Measurements from ENCODE around the gene PTPN12. TPM values are rescaled to one million over a fixed set of nuclear protein-coding genes. Genes with fewer than 3 reads are reported as not detected.

PTPN12 gene
- total and polyA plus RNA-seq, 2 donors from 2014 or later: 19.2 to 83.1 TPM

DNA sequence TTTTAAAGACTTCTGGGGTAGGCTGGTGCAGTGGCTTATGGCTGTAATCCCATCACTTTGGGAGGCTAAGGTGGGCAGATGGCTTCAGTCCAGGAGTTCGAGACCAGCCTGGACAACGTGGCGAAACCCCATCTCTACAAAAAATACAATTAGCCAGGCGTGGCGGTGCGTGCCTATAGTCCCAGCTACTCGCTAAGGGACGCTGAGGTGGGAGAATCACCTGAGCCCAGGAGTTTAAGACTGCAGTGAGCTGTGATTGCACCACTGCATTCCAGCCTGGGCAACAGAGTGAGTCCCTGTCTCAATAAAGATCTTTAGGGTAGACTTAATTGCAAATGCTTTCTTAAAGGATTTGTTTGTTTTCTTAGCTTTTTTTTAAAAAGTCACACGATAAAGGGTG is 29.3 kb downstream of the PTPN12 start:
- Histone ChIP-seq H3K4me3 (ENCODE audit: low read length in 3 of 3) (no peak overlapping the region), H3K27ac (ENCODE audit: low read depth in 2 of 2, low read length in 2 of 2) (no peak overlapping the region), H3K4me1 (ENCODE audit: control insufficient read depth in 2 of 3, insufficient read depth in 2 of 3, low read depth in 1 of 3, low read length in 3 of 3) (peaks cover 3 to 6% (median 3%) of the 10 kb centered on the region in 3 donors), H3K9me3 (ENCODE audit: control insufficient read depth in 2 of 3, insufficient read depth in 1 of 3, low read length in 3 of 3) (no peaks in the 10 kb centered on the region), H3K9ac (ENCODE audit: low read length in 3 of 3) (no peak overlapping the region), H3K27me3 (ENCODE audit: control insufficient read depth, insufficient read depth, low read length) (no peaks in the 10 kb centered on the region), H3K36me3 (ENCODE audit: control insufficient read depth in 2 of 3, insufficient read depth in 3 of 3, low read length in 3 of 3) (no peaks in the 10 kb centered on the region)
- intact Hi-C loops (cut with DNase I): no loop called here
- FAIRE-seq (no peak), DNase-seq (no peak)
- no peak for TF ChIP-seq CTCF (IDR thresholded peaks at IDR 0.05; ENCODE audit: borderline replicate concordance, extremely low read depth, insufficient read depth)

DNA sequence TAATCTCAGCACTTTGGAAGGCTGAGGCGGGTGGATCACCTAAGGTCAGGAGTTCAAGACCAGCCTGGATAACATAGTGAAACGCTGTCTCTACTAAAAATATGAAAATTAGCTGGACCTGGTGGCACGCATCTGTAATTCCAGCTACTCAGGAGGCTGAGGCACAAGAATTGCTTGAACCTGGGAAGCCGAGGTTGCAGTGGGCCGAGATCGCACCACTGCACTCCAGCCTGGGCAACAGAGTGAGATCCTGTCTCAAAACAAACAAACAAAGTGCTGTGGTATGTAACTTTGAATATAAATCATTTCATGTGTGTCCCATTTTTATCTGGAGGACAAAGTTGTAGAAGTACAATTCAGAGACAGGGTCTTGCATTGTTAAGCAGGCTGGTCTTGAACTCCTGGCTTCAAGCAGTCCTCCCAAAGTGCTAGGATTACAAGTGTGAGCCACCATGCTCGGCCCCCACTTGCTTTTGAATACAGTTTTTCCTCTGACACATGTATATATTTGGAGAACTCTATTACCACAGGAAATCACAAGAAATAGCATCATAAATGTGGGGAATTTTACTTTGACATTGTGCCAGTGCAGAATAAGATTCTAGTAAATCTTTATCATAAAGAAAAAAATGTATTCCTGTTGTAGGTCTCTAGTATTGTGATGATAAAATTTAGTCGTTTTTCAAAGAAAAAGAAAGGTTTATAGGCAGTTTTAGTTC is 32.6 kb downstream of the PTPN12 start:
- Histone ChIP-seq H3K36me3 (ENCODE audit: control insufficient read depth in 2 of 3, insufficient read depth in 3 of 3, low read length in 3 of 3) (peaks cover 0 to 5% (median 5%) of the 10 kb centered on the region in 3 donors), H3K4me3 (ENCODE audit: low read length in 3 of 3) (no peak overlapping the region), H3K4me1 (ENCODE audit: control insufficient read depth in 2 of 3, insufficient read depth in 2 of 3, low read depth in 1 of 3, low read length in 3 of 3) (peaks cover 3 to 6% (median 3%) of the 10 kb centered on the region in 3 donors), H3K9me3 (ENCODE audit: control insufficient read depth in 2 of 3, insufficient read depth in 1 of 3, low read length in 3 of 3) (no peaks in the 10 kb centered on the region), H3K27me3 (ENCODE audit: control insufficient read depth, insufficient read depth, low read length) (no peaks in the 10 kb centered on the region), H3K9ac (ENCODE audit: low read length in 3 of 3) (no peak overlapping the region), H3K27ac (ENCODE audit: low read depth in 2 of 2, low read length in 2 of 2) (no peak overlapping the region)
- DNase-seq (no peak), FAIRE-seq (no peak)
- intact Hi-C loops (cut with DNase I): no loop called here
- TF ChIP-seq CTCF (IDR thresholded peaks at IDR 0.05; ENCODE audit: borderline replicate concordance, extremely low read depth, insufficient read depth): no peak

DNA sequence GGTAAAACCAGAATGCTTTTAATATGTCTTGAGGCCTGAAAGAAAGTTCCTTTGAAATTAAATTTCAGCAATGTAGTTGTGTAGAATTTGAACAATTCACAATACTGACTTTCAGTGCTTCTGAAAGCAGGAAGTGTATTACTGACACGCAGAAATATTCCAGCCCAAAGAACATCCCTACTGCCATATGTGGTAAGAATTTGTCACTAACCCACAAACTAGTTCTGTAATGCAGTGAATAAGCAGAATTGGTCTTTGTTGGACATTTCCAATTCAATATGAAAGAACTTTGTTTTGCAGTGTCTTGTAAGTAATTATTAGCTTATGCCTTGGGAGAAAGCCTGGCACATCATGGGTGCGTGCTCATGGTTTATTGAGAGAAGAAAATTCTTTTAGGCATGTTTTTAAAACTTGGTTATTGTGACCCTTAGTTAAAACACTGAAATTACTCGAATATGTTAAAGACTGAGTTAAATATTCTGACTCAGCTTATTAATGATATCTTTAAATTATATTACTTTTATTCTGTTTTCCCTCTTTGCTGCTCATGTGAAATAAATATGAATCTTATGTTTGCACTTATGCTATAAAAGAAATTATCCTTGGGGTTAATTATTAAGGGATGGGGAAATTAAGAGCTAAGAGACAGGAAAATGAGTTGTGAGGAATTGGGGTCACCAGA is 33.4 kb downstream of the PTPN12 start:
- intact Hi-C loops (cut with DNase I): no loop called here
- no peak overlapping the region for H3K9ac ChIP-seq (ENCODE audit: low read length in 3 of 3)
- no peak for TF ChIP-seq CTCF (IDR thresholded peaks at IDR 0.05; ENCODE audit: borderline replicate concordance, extremely low read depth, insufficient read depth)
- peaks cover 0 to 5% (median 5%) of the 10 kb centered on the region in 3 donors for H3K36me3 ChIP-seq (ENCODE audit: control insufficient read depth in 2 of 3, insufficient read depth in 3 of 3, low read length in 3 of 3)
- FAIRE-seq (no peak), DNase-seq (peak in 1 of 5 donors; percentile 9)
- no peak overlapping the region for H3K27ac ChIP-seq (ENCODE audit: low read depth in 2 of 2, low read length in 2 of 2)
- peaks cover 3 to 6% (median 3%) of the 10 kb centered on the region in 3 donors for H3K4me1 ChIP-seq (ENCODE audit: control insufficient read depth in 2 of 3, insufficient read depth in 2 of 3, low read depth in 1 of 3, low read length in 3 of 3)
- H3K4me3 ChIP-seq (ENCODE audit: low read length in 3 of 3): no peak overlapping the region
- no peaks in the 10 kb centered on the region for H3K27me3 ChIP-seq (ENCODE audit: control insufficient read depth, insufficient read depth, low read length)
- H3K9me3 ChIP-seq (ENCODE audit: control insufficient read depth in 2 of 3, insufficient read depth in 1 of 3, low read length in 3 of 3): no peaks in the 10 kb centered on the region
